ENCODE results near the gene EGFR.

DNA sequence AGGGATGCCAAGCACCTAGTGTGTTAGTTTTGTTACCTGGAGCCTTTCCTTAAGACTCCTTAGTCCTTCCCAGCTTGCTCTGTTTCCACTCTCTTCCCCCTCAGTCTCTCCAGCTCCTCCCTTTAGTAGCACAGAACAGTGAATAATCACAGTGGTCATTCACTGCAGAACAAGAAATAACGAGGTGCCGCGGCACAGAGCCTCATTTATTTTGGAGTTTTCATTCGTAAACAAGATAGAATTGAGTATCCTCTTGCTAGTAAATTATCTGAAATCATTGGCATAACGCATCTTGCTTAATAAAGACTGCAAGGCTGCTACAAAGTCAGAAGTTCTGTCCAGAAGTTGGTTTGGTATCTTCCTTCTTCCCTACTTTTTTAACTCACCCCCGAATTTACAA, 217.0 kb downstream of the EGFR start:
- TF ChIP-seq, protein P1, sequence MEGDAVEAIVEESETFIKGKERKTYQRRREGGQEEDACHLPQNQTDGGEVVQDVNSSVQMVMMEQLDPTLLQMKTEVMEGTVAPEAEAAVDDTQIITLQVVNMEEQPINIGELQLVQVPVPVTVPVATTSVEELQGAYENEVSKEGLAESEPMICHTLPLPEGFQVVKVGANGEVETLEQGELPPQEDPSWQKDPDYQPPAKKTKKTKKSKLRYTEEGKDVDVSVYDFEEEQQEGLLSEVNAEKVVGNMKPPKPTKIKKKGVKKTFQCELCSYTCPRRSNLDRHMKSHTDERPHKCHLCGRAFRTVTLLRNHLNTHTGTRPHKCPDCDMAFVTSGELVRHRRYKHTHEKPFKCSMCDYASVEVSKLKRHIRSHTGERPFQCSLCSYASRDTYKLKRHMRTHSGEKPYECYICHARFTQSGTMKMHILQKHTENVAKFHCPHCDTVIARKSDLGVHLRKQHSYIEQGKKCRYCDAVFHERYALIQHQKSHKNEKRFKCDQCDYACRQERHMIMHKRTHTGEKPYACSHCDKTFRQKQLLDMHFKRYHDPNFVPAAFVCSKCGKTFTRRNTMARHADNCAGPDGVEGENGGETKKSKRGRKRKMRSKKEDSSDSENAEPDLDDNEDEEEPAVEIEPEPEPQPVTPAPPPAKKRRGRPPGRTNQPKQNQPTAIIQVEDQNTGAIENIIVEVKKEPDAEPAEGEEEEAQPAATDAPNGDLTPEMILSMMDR (conservative IDR thresholded peaks at IDR 0.05), result no peak
- TF ChIP-seq ZFX (IDR thresholded peaks at IDR 0.05), result no peak

Measured in C4-2B (cell line).